ENCODE measurements around the gene TMCC1. TPM values are rescaled to one million over a fixed set of nuclear protein-coding genes. Genes with fewer than 3 reads are reported as not detected.

Gene TMCC1
- total and polyA plus RNA-seq, 10 of the 15 experiments (the other 5 are each of a cell fraction or from before 2014, with no cell fraction given) = 2.3 to 21.1 (median 8.4) TPM

GRCh38 chr3:129838086-129838485, 55.4 kb downstream of the TMCC1 start (continued):
- no peak for TF ChIP-seq CEBPZ (IDR thresholded peaks at IDR 0.05; ENCODE audit: low read depth, low read length)
- no peak for TF ChIP-seq CTCF (IDR thresholded peaks at IDR 0.05 in 2 of 3, conservative IDR thresholded peaks at IDR 0.05 in 1 of 3; ENCODE audit: control insufficient read depth in 2 of 3, extremely low read depth in 1 of 3, insufficient read depth in 1 of 3, low read depth in 3 of 3, low read length in 3 of 3)
- TF ChIP-seq BCL3 (IDR thresholded peaks at IDR 0.05; ENCODE audit: borderline replicate concordance, insufficient read depth, low read depth, low read length, poor library complexity, severe bottlenecking) = no peak
- no peak for TF ChIP-seq MYB (IDR thresholded peaks at IDR 0.05; ENCODE audit: borderline replicate concordance, low read depth, low read length)
- no peak for TF ChIP-seq EED (IDR thresholded peaks at IDR 0.05; ENCODE audit: low read depth)

Measured in GM12878 (cell line).